HK-2 (cell line): ENCODE measurements around the gene KIF22.

Source experiments
- DNase-seq: peaks from one replicate; pipeline ENCODE4 v3.0.0-alpha.2; 2018; ENCODE audit not compliant: unreplicated experiment

The KIF22 gene

DNA sequence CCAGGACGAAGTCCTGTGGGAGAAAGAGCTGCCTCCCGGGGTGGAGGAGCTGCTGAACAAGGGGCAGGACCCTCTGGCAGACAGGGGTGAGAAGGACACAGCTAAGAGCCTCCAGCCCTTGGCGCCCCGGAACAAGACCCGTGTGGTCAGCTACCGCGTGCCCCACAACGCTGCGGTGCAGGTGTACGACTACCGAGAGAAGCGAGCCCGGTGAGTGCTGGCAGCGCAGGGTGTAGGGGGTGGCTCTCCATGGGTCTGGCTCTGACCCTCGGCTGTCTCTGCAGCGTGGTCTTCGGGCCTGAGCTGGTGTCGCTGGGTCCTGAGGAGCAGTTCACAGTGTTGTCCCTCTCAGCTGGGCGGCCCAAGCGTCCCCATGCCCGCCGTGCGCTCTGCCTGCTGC lies 51.1 kb downstream of the KIF22 start:
- no peak for DNase-seq

DNA sequence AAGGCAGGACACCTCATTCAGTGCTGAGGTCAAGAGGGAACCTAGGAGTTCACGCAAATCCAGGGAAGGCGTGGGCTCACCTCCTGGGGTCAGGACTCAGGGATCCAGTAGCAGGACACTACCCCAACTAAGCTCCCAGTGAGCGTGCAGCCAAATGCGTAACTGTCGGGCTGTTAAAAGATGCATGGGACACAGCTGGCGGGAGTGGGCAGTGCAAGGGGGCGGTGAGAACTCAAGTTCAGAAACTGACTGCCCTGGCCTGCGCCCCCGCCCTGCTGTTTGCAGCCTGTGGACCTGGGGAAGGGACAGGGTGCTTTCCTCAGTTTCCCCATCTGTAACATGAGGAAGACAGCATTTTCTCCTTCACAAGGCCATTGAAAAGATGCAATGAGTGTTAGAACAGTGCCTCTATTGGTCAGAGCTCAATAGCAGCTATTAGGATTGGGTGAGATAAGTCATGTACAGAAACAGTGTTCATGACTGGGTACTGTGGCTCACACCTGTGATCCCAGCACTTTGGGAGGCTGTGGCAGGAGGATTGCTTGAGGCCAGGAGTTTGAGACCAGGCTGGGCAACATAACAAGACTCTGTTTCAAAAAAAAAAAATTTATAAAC lies 52.3 kb downstream of the KIF22 start:
- no peak for DNase-seq

DNA sequence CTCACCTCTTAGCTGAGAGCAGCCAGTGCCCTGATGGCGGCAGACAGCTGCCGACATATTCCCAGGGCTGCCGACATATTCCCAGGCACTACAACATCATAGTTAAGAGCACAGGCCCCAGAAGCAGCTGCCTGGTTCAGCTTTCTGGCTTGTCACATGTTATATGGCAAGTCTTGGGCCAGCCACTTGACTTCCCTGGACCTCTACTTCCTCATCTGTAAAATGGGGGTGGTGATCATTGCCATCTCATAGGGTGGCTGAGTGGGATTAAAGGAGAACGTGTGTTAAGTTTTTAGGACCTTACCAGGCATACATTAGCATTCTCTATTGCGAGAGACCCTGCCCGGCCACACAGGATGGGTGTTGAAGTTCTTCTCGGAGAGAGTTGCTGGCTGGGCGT lies 53.4 kb downstream of the KIF22 start:
- no peak for DNase-seq

DNA sequence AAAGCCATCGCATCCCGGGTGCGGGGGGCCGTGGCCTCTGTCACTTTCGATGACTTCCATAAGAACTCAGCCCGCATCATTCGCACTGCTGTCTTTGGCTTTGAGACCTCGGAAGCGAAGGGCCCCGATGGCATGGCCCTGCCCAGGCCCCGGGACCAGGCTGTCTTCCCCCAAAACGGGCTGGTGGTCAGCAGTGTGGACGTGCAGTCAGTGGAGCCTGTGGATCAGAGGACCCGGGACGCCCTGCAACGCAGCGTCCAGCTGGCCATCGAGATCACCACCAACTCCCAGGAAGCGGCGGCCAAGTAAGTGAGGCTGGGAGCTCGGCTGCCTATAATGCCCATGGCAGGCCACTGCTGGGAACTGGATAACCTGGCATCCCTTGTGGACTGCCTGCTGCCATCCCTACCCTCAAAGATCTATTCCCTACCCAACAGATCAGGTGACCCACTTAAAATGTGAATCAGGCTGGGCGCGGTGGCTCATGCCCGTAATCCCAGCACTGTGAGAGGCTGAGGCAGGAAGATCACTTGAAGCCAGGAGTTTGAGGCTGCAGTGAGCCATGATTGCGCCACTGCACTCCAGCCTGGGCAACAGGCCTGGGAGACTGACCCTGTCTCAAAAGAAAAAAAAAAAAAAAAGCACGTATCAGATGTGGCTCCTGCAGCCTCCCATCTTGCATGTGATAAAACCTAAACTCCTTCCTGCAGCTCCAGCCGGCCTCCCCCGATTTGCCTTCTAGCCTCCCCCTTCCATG lies 54.2 kb downstream of the KIF22 start:
- no peak for DNase-seq

DNA sequence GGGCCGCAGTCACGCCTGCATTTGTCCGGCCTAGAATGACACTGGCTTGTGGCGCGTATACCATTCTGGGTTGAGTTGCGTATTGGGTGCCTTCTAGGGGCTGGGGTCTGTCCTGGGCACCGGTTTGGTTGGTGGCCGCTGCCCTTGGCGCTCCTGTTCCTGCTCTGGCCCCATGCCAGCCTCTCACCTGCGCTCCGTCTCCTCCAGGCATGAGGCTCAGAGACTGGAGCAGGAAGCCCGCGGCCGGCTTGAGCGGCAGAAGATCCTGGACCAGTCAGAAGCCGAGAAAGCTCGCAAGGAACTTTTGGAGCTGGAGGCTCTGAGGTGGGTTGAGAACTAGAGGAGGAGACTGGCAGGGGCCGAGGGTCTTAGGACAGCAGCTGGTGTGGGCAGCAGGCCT lies 55.1 kb downstream of the KIF22 start:
- no peak for DNase-seq

DNA sequence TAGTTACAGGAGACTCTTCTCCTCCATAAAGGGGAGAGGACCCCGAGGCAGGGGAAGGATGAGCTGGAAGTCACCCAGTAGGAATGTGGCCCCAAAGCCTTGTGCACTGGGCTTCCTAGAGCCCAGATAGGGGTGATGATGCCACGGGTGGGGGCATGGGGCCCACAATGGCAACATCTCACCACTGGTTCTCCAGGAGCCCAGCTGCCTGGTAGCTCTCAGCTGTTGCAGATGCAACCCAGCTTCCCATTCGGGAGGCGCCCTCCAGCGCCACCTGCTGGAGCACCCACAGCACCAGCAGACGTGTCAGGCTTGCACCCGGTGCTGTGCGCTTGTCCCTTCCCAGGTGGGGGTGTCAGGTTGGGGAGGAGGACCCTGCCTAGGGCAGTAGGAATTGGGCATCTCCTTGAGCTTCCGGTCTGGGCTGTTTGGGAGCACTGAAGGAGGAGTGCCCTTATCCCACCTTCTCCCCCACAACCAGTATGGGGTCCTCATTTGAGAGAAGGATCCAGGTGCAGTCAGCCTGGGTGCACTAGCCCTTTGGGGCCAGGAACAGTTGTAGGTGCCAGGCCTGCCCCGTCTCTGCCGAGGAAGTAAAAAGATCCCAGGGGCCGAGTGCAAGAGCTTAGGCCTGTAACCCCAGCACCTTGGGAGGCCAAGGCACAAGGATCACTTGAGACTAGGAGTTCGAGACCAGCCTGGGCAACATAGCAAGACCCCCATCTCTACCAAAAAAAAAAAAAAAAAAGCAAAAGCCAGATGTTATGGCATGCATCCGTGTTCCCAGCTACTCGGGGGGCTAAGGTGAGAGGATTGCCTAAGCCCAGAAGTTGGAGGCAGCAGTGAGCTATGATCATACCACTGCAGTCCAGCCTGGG lies 58.1 kb downstream of the KIF22 start:
- DNase-seq: peak; percentile 56

DNA sequence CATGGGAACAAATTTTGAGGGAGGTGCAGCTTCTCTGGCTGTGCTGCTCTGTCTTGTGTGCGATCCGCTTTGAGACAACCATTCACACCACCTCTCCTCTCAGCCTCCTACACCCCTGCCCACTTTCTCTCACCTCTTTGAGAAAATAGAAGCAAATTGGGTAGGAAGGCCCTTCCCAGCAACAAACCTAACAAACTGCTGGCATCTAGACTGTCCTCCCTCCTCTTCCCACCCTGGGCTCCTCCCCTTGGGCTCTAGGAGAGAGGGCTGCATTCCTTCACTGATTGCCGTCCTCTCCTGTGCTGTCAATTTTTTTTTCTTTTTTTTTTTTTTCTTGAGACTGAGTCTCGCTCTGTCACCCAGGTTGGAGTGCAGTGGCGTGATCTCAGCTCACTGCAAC lies 59.0 kb downstream of the KIF22 start:
- no peak for DNase-seq

DNA sequence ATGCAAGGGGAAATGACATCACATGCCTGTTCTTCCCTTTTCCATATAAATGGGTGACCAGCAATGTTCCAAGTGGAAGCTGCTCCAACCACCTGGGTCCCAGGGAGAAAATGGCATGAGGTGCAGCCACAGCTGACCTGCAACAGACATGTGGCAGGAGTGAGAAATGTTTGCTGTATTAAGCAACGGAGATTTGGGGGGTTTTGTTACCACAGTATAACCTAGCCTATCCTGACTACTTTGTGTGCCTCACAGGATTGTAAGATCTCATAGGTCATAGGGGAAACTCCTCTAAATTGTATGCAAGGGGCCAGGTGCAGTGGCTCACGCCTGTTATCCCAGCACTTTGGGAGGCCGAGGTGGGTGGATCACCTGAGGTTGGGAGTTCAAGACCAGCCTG lies 60.4 kb downstream of the KIF22 start:
- DNase-seq: no peak

DNA sequence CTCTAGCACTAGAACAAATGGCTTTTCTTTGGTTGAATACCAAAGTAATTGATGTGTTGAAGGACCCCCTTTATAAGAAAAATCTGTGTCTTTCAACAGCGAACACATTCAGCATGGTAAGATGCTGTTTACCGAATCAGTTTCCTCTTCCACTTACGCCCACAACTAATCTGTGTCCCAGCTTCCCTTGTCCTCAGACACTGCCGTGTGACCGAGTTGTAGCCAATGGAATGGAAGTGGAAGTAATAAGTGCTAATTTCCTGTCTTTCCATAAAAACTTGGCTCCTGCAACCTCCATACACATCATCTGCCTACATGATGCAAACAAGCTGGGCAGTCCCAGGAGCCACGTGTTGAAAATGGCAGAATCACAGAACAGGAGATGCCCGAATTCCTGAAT lies 62.1 kb downstream of the KIF22 start:
- DNase-seq: no peak

DNA sequence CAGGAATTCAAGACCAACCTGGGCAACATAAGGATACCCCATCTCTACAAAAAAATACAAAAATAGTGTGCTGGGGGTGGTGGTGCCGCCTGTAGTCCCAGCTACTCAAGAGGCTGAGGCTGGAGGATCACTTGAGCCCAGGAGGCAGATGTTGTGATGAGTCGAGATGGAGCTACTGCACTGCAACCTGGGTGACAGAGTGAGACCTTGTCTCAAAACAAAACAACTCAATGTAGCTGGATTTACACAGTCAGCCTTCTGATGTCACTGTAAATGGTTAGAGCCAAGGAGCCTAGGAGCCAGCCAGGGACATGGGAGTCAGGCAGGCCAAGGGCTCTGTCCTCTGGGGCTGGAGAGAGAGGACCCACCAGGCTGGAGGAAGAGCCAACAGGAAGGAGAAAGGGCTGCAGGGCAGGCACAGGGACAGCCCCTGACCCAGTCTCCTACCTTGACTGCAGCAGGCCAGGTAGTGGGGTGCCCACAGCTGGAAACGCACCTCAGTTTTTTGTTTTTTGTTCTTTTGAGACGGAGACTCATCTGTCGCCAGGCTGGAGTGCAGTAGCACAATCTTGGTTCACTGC lies 64.1 kb downstream of the KIF22 start:
- DNase-seq: no peak
